ENCODE results near the gene FAM210B.
A peak's percentile ranks its signal among the peaks of the same experiment; 100 is the strongest.
"Not testable (repeated sequence)": the region's sequence is repeated elsewhere in the genome, so short reads cannot be mapped to it uniquely, and the experiment has no call there.

FAM210B gene

GRCh38 chr20:56393653-56394052, 34.9 kb downstream of the FAM210B start:
- DNase-seq: no peak

GRCh38 chr20:56395166-56395565, 36.4 kb downstream of the FAM210B start:
- no peak for DNase-seq

GRCh38 chr20:56400001-56400640, 41.3 kb downstream of the FAM210B start:
- peak; percentile 88 to 93 (median 89) for DNase-seq

- no peak for DNase-seq
Measured at GRCh38 chr20:56403465-56403864, 44.7 kb downstream of the FAM210B start.

- not testable (repeated sequence) for DNase-seq
Measured at GRCh38 chr20:56405356-56405755, 46.6 kb downstream of the FAM210B start.

GRCh38 chr20:56406910-56407309, 48.1 kb downstream of the FAM210B start:
- DNase-seq: no peak

- DNase-seq: peak; percentile 69 to 90 (median 80)
Measured at GRCh38 chr20:56409521-56409920, 50.7 kb downstream of the FAM210B start.

GRCh38 chr20:56409956-56410355, 51.2 kb downstream of the FAM210B start:
- DNase-seq: no peak

GRCh38 chr20:56411287-56411686, 52.5 kb downstream of the FAM210B start:
- not testable (repeated sequence) for DNase-seq

GRCh38 chr20:56411759-56412472, 53.1 kb downstream of the FAM210B start, which contains the start of gene CASS4:
Gene CASS4 (plus strand): TSS chr20:56412260. CDS start chr20:56412459, 199 bp downstream.
- peak; percentile 78 to 94 (median 86) for DNase-seq

GRCh38 chr20:56412473-56412790, 53.7 kb downstream of the FAM210B start:
- no peak for DNase-seq

GRCh38 chr20:56412949-56413348, 54.2 kb downstream of the FAM210B start:
- no peak for DNase-seq

GRCh38 chr20:56414842-56415765, 56.3 kb downstream of the FAM210B start:
- DNase-seq: peak in 2 of 4 experiments; percentile 43 to 64

- DNase-seq: no peak
Measured at GRCh38 chr20:56417402-56417801, 58.6 kb downstream of the FAM210B start.

- DNase-seq: no peak
Measured at GRCh38 chr20:56417911-56418310, 59.1 kb downstream of the FAM210B start.

Data from suppressor macrophage (primary cell).